HCT116 (cell line): Measurements from ENCODE around the gene PCDHGB4. TPM values are rescaled to one million over a fixed set of nuclear protein-coding genes. Genes with fewer than 3 reads are reported as not detected.
A peak's percentile ranks its signal among the peaks of the same experiment; 100 is the strongest.

ENCODE experiments used
- ATAC-seq: fragments of 200-7000 bp; cut with Tn5 transposase; 2 replicates; pipeline ENCODE4 v1.9.1; 2020; ENCODE audit warnings: mild to moderate bottlenecking, moderate library complexity
- BruUV-seq: library from RNA; stranded (reverse); fragments of 400-500 nt; replicated peaks from 2 replicates; lab custom pipeline; 2021; lab: Mats Ljungman, UMichigan
- CTCF ChIA-PET: fragments of 300-600 bp; sonication (Branson Sonifier 250); formaldehyde crosslinking; loops from one replicate; lab custom pipeline; 2021; ENCODE audit warnings: antibody characterized with exemption; lab: Charles Lee
- POLR2A ChIA-PET: fragments of 300-600, 350-600 bp; sonication (Branson Sonifier 250); formaldehyde crosslinking; loops from one replicate; lab custom pipeline; 2021; ENCODE audit warnings: antibody characterized with exemption; lab: Charles Lee
- RAD21 ChIA-PET, 2 experiments: fragments of 300-600 bp; sonication (Branson Sonifier 250); formaldehyde crosslinking; loops; one replicate each; lab custom pipeline; 2023; ENCODE audit warnings: low total read pairs in 2 of 2; ENCODE audit not compliant: uncharacterized antibody in 2 of 2, unreplicated experiment in 2 of 2, low non-redundant PET in 1 of 2; lab: Charles Lee
- DNase-seq: peaks from one replicate; pipeline ENCODE4 v3.0.0-alpha.2; 2010; ENCODE audit warnings: low read depth, low spot score
- H2AFZ ChIP-seq: fragments of 200-600 bp; shearing (Covaris generic), sonication (generic); 2 replicates; pipeline ENCODE4 v1.6.1; 2017; ENCODE audit warnings: low read depth, mixed run types, mixed read lengths, antibody characterized with exemption, low read length; ENCODE audit not compliant: poor library complexity, severe bottlenecking
- H3K27ac ChIP-seq: 2 replicates; pipeline ENCODE4 v1.5.1; 2012; ENCODE audit warnings: low read depth, low read length
- H3K27me3 ChIP-seq: fragments of 200-600 bp; sonication (generic); 2 replicates; pipeline ENCODE4 v1.6.1; 2016; ENCODE audit warnings: mixed run types, low read length, mixed read lengths; ENCODE audit not compliant: insufficient read depth
- H3K36me3 ChIP-seq, 2 experiments: fragments of 200-500 bp in 1 of 2; fragments of 200-600 bp in 1 of 2; sonication (Bioruptor generic) in 1 of 2; sonication (generic) in 1 of 2; 2 replicates each; pipeline versions ENCODE4 v1.5.1 to v1.6.1; 2014 to 2016; ENCODE audit warnings: low read length in 2 of 2, inconsistent platforms in 1 of 2, mixed read lengths in 1 of 2, mixed run types in 1 of 2; ENCODE audit not compliant: insufficient read depth in 2 of 2, control insufficient read depth in 1 of 2
- H3K4me1 ChIP-seq, 2 experiments: fragments of 200-600 bp in 1 of 2; sonication (generic) in 1 of 2; 2 replicates each; pipeline versions ENCODE4 v1.5.1 to v1.6.1; 2012 to 2017; ENCODE audit warnings: low read length in 2 of 2, inconsistent platforms in 1 of 2, mild to moderate bottlenecking in 1 of 2, mixed read lengths in 1 of 2, mixed run types in 1 of 2, moderate library complexity in 1 of 2; ENCODE audit not compliant: insufficient read depth in 2 of 2, control insufficient read depth in 1 of 2
- H3K4me2 ChIP-seq: fragments of 200-600 bp; sonication (generic); 2 replicates; pipeline ENCODE4 v1.6.1; 2017; ENCODE audit warnings: mixed run types, low read length, mixed read lengths
- H3K4me3 ChIP-seq, 2 experiments: fragments of 200-600 bp in 1 of 2; sonication (generic) in 1 of 2; replicated peaks in 1 of 2; 2 replicates each; pipeline ENCODE4 v1.5.1; 2011 to 2016; ENCODE audit warnings: low read length in 2 of 2, control low read depth in 1 of 2, low read depth in 1 of 2, mild to moderate bottlenecking in 1 of 2, mixed read lengths in 1 of 2, mixed run types in 1 of 2
- H3K79me2 ChIP-seq: fragments of 200-600 bp; sonication (generic); 2 replicates; pipeline ENCODE4 v1.6.1; 2017; ENCODE audit warnings: mild to moderate bottlenecking, mixed run types, low read length, moderate library complexity, mixed read lengths; ENCODE audit not compliant: insufficient read depth
- H3K9ac ChIP-seq: fragments of 200-600 bp; sonication (generic); 2 replicates; pipeline ENCODE4 v1.6.1; 2016; ENCODE audit warnings: low read length, mixed read lengths
- H3K9me2 ChIP-seq: fragments of 200-600 bp; sonication (generic), shearing (Covaris generic); 2 replicates; pipeline ENCODE4 v1.6.1; 2017; ENCODE audit warnings: mixed run types, mild to moderate bottlenecking, moderate library complexity; ENCODE audit not compliant: insufficient read depth
- H3K9me3 ChIP-seq, 2 experiments: fragments of 200-500 bp in 1 of 2; fragments of 200-600 bp in 1 of 2; sonication (Bioruptor generic) in 1 of 2; sonication (generic) in 1 of 2; 2 replicates each; pipeline ENCODE4 v1.6.1; 2014 to 2017; ENCODE audit warnings: low read length in 2 of 2, mixed read lengths in 2 of 2, inconsistent platforms in 1 of 2, low read depth in 1 of 2, mild to moderate bottlenecking in 1 of 2, mixed run types in 1 of 2, moderate library complexity in 1 of 2; ENCODE audit not compliant: control insufficient read depth in 1 of 2, insufficient read depth in 1 of 2
- H4K20me1 ChIP-seq: fragments of 200-600 bp; sonication (generic), shearing (Covaris generic); 2 replicates; pipeline ENCODE4 v1.6.1; 2017; ENCODE audit warnings: mixed run types, mild to moderate bottlenecking, moderate library complexity; ENCODE audit not compliant: insufficient read depth
- CEBPB ChIP-seq: IDR thresholded peaks from 2 replicates; pipeline ENCODE4 v1.6.1; 2012; ENCODE audit warnings: low read depth
- ELF1 ChIP-seq: IDR thresholded peaks from 2 replicates; pipeline ENCODE4 v1.6.1; 2012; ENCODE audit warnings: low read depth, borderline replicate concordance
- RAD21 ChIP-seq: IDR thresholded peaks from 2 replicates; pipeline ENCODE4 v1.6.1; 2012; ENCODE audit warnings: low read depth, mild to moderate bottlenecking
- intact Hi-C: fragments of 100-400 bp; cut with micrococcal nuclease; formaldehyde crosslinking; loops from 2 replicates; pipeline ENCODE4 v1.10.0; 2022
- total RNA-seq: library from RNA; stranded (reverse); gene quantifications from one replicate; pipeline ENCODE4 v1.2.1, GENCODE V29; 2021; ENCODE audit not compliant: unreplicated experiment
- TF ChIP-seq, protein P1 (sequence below): IDR thresholded peaks from 2 replicates; pipeline ENCODE4 v1.6.1; 2012; ENCODE audit warnings: low read depth
- TF ChIP-seq, protein P2 (sequence below), 3 experiments: fragments of 200-600 bp in 1 of 3; sonication (generic) in 1 of 3; IDR thresholded peaks in 2 of 3; conservative IDR thresholded peaks in 1 of 3; 2 replicates each; pipeline ENCODE4 v1.5.1; 2012 to 2017; ENCODE audit warnings: low read depth in 2 of 3, low read length in 2 of 3, antibody characterized with exemption in 1 of 3, borderline replicate concordance in 1 of 3, control low read depth in 1 of 3, mild to moderate bottlenecking in 1 of 3, mixed read lengths in 1 of 3, mixed run types in 1 of 3, moderate library complexity in 1 of 3; ENCODE audit not compliant: insufficient read depth in 1 of 3

Gene PCDHGB4
- total RNA-seq, 1 experiment from 2014 or later, result not detected

DNA sequence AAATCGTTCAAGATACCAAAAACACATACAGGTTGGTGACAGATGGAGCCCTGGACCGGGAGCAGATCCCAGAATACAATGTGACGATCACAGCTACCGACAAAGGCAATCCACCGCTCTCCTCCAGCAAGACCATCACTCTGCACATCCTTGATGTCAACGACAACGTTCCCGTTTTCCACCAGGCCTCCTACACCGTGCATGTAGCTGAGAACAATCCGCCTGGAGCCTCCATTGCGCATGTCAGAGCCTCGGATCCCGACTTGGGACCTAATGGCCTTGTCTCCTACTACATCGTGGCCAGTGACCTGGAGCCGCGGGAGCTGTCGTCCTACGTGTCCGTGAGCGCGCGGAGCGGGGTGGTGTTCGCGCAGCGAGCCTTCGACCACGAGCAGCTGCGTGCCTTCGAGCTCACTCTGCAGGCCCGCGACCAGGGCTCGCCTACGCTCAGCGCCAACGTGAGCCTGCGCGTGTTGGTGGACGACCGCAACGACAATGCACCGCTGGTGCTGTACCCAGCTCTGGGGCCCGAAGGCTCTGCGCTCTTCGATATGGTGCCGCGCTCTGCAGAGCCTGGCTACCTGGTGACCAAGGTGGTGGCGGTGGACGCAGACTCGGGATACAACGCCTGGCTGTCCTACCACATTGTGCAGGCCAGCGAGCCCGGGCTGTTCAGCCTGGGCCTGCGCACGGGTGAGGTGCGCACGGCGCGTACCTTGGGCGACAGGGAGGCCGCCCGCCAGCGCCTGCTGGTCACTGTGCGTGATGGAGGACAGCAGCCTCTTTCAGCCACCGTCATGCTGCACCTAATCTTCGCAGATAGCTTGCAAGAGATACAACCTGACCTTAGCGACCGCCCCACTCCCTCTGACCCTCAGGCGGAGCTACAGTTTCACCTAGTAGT lies 15.7 kb upstream of the PCDHGB4 start (continued):
- TF ChIP-seq, protein P1, sequence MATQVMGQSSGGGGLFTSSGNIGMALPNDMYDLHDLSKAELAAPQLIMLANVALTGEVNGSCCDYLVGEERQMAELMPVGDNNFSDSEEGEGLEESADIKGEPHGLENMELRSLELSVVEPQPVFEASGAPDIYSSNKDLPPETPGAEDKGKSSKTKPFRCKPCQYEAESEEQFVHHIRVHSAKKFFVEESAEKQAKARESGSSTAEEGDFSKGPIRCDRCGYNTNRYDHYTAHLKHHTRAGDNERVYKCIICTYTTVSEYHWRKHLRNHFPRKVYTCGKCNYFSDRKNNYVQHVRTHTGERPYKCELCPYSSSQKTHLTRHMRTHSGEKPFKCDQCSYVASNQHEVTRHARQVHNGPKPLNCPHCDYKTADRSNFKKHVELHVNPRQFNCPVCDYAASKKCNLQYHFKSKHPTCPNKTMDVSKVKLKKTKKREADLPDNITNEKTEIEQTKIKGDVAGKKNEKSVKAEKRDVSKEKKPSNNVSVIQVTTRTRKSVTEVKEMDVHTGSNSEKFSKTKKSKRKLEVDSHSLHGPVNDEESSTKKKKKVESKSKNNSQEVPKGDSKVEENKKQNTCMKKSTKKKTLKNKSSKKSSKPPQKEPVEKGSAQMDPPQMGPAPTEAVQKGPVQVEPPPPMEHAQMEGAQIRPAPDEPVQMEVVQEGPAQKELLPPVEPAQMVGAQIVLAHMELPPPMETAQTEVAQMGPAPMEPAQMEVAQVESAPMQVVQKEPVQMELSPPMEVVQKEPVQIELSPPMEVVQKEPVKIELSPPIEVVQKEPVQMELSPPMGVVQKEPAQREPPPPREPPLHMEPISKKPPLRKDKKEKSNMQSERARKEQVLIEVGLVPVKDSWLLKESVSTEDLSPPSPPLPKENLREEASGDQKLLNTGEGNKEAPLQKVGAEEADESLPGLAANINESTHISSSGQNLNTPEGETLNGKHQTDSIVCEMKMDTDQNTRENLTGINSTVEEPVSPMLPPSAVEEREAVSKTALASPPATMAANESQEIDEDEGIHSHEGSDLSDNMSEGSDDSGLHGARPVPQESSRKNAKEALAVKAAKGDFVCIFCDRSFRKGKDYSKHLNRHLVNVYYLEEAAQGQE, result no peak

DNA sequence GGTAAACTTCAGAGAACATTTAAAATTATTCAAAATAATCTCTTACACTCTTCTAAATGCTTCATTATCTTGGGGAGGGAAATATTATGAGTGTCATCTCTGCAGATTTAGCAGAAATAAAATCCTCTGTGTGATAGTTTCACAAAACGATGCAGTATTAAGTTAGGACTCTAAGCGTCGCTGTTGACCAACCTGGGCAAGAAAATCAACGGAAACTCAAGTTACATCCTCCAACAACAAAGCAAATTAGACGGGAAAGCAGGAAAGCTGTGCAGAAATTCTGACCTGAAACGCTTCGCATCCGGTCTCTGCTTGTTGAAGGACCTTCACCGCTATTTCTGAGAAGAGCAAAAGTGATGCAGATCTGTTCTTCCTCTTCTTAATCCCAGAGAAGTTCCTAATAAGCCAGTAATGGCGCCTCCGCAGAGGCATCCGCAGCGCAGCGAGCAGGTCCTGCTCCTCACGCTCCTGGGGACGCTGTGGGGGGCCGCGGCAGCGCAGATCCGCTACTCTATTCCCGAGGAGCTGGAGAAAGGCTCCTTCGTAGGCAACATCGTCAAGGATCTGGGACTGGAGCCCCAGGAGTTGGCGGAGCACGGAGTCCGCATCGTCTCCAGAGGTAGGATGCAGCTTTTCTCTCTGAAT lies 13.7 kb upstream of the PCDHGB4 start, which contains the start of gene PCDHGA6:
Gene PCDHGA6, plus strand, starts transcription at position 219 of the 645 bp plus-strand sequence. Its CDS starts 193 bp downstream, at position 412.
- POLR2A ChIA-PET, result no interaction called here
- H3K4me1 ChIP-seq, result no peaks in the 10 kb centered on the region
- CTCF ChIA-PET, result no interaction called here
- no peak within 1 kb of the TSS for H3K27ac ChIP-seq
- H4K20me1 ChIP-seq, result no peaks in the 10 kb centered on the region
- no peak within 1 kb of the TSS for H2AFZ ChIP-seq
- intact Hi-C loops, result no loop called here
- no peaks in the 10 kb centered on the region for H3K27me3 ChIP-seq
- no TSS peak for BruUV-seq
- H3K36me3 ChIP-seq, result no peaks in the 10 kb centered on the region
- peaks cover 0 to 12% of the 10 kb centered on the region in 2 experiments; a peak in 2 of 4 replicates for H3K9me3 ChIP-seq
- no peaks in the 10 kb centered on the region for H3K9me2 ChIP-seq
- no peak within 1 kb of the TSS for H3K4me3 ChIP-seq
- DNase-seq, result no peak
- H3K9ac ChIP-seq, result no peak within 1 kb of the TSS
- ATAC-seq, result no peak
- no peak within 1 kb of the TSS for H3K4me2 ChIP-seq
- RAD21 ChIA-PET, result no interaction called here
- TF ChIP-seq RAD21 (peak; percentile 51), CEBPB (no peak), ELF1 (no peak)
- TF ChIP-seq, protein P2, sequence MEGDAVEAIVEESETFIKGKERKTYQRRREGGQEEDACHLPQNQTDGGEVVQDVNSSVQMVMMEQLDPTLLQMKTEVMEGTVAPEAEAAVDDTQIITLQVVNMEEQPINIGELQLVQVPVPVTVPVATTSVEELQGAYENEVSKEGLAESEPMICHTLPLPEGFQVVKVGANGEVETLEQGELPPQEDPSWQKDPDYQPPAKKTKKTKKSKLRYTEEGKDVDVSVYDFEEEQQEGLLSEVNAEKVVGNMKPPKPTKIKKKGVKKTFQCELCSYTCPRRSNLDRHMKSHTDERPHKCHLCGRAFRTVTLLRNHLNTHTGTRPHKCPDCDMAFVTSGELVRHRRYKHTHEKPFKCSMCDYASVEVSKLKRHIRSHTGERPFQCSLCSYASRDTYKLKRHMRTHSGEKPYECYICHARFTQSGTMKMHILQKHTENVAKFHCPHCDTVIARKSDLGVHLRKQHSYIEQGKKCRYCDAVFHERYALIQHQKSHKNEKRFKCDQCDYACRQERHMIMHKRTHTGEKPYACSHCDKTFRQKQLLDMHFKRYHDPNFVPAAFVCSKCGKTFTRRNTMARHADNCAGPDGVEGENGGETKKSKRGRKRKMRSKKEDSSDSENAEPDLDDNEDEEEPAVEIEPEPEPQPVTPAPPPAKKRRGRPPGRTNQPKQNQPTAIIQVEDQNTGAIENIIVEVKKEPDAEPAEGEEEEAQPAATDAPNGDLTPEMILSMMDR (IDR thresholded peaks at IDR 0.05 in 2 of 3, conservative IDR thresholded peaks at IDR 0.05 in 1 of 3; ENCODE audit: borderline replicate concordance in 1 of 3, insufficient read depth in 1 of 3, low read depth in 2 of 3, low read length in 2 of 3), result peak; percentile 25 to 42 (median 36); a peak in 4 of 6 replicates
- no peaks in the 10 kb centered on the region for H3K79me2 ChIP-seq
